ENCODE data around the gene PMPCA. TPM values are rescaled to one million over a fixed set of nuclear protein-coding genes. Genes with fewer than 3 reads are reported as not detected.
A peak's percentile ranks its signal among the peaks of the same experiment; 100 is the strongest.

Gene PMPCA
- total and polyA plus RNA-seq, 2 of the 13 experiments (the other 11 are each of a cell fraction or from before 2014, with no cell fraction given): 70.2 to 88.4 TPM

DNA sequence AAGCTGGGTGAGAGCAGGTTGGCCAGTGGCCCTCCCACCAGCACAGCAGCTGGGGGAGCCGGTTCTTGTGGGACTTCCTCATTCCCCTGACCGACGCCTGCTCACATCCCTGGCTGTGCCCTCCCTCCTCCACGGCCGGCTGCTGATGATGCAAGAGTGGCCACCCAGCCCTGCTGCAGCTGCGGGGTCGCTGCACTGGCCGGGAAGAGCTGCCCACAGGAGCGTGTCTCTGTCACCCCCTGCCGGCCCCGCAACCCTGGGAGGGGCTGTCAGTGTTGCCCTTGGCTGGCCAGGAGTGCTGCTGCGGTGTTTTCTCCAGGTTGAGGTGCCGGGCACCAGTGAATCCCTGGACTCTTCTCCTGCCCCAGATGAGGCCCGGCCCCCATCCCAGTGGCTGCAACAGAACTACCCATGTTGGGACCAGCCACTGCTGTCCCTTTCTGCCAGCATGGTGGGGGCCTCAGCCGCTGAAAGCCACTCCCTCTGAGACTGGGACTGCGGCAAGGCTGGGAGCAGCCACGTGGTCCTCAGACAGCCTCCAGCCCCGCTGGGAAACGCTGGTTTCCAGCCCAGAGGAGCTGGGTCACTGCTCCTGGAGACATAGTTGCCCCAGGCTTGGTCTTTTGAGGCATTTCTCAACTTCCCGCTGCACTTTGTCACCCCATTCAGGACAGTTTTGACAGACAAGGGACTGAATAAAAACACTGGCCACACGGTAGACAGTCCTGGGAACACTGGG, 37.7 kb upstream of the PMPCA start (continued):
- TF ChIP-seq, protein P1, sequence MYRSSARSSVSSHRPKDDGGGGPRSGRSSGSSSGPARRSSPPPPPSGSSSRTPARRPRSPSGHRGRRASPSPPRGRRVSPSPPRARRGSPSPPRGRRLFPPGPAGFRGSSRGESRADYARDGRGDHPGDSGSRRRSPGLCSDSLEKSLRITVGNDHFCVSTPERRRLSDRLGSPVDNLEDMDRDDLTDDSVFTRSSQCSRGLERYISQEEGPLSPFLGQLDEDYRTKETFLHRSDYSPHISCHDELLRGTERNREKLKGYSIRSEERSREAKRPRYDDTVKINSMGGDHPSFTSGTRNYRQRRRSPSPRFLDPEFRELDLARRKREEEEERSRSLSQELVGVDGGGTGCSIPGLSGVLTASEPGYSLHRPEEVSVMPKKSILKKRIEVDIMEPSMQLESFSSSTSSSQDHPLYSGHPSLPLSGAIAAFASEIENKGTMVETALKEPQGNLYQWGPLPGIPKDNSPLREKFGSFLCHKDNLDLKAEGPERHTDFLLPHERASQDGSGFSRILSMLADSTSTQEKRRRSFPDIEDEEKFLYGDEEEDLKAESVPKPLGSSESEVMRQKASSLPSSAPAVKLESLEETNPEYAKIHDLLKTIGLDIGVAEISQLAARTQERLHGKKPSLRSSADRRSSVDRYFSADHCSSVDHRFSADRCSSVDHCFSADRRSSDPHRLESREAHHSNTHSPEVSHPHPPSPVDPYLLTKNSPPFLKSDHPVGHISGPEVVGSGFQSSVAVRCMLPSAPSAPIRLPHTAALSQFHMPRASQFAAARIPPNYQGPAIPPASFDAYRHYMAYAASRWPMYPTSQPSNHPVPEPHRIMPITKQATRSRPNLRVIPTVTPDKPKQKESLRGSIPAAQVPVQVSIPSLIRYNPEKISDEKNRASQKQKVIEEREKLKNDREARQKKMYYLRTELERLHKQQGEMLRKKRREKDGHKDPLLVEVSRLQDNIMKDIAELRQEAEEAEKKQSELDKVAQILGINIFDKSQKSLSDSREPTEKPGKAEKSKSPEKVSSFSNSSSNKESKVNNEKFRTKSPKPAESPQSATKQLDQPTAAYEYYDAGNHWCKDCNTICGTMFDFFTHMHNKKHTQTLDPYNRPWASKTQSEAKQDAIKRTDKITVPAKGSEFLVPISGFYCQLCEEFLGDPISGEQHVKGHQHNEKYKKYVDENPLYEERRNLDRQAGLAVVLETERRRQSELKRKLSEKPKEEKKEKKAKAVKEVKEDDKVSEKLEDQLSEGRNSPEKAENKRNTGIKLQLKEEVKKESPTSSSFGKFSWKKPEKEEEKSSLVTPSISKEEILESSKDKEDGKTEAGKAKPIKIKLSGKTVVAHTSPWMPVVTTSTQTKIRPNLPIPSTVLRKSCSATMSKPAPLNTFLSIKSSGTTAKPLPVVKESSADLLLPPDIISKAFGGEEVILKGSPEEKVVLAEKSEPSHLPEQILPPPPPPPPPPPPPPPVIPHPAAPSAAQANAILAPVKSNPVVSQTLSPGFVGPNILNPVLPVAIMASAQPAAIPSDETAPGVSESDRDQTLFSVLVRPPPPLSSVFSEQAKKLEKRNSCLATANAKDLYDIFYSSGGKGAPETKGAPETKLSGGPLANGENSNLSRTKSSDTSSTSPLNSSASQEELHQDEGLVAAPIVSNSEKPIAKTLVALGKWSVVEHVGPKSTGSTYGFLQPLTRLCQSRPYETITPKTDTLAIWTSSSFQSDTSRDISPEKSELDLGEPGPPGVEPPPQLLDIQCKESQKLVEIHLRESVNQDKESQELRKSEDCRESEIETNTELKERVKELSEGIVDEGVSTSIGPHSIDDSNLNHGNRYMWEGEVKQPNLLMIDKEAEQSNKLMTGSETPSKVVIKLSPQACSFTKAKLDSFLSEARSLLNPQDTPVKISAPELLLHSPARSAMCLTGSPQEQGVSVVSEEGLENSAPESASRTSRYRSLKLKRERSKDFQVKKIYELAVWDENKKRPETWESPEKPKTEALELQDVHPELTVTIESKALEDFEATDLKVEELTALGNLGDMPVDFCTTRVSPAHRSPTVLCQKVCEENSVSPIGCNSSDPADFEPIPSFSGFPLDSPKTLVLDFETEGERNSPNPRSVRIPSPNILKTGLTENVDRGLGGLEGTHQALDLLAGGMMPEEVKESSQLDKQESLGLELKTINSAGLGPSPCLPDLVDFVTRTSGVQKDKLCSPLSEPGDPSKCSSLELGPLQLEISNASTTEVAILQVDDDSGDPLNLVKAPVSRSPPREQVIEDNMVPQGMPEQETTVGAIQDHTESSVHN (CRISPR knock-in tag; IDR thresholded peaks at IDR 0.05): peak; percentile 94; the same call in 1 of the 2 replicates
- TF ChIP-seq ISL2 (CRISPR knock-in tag; IDR thresholded peaks at IDR 0.05) (peak; percentile 45; the same call in 1 of the 2 replicates), GABPB1 (CRISPR knock-in tag; IDR thresholded peaks at IDR 0.05) (peak; percentile 80), MYNN (CRISPR knock-in tag; IDR thresholded peaks at IDR 0.05; ENCODE audit: low read depth) (no peak)
- TF ChIP-seq, protein P2, sequence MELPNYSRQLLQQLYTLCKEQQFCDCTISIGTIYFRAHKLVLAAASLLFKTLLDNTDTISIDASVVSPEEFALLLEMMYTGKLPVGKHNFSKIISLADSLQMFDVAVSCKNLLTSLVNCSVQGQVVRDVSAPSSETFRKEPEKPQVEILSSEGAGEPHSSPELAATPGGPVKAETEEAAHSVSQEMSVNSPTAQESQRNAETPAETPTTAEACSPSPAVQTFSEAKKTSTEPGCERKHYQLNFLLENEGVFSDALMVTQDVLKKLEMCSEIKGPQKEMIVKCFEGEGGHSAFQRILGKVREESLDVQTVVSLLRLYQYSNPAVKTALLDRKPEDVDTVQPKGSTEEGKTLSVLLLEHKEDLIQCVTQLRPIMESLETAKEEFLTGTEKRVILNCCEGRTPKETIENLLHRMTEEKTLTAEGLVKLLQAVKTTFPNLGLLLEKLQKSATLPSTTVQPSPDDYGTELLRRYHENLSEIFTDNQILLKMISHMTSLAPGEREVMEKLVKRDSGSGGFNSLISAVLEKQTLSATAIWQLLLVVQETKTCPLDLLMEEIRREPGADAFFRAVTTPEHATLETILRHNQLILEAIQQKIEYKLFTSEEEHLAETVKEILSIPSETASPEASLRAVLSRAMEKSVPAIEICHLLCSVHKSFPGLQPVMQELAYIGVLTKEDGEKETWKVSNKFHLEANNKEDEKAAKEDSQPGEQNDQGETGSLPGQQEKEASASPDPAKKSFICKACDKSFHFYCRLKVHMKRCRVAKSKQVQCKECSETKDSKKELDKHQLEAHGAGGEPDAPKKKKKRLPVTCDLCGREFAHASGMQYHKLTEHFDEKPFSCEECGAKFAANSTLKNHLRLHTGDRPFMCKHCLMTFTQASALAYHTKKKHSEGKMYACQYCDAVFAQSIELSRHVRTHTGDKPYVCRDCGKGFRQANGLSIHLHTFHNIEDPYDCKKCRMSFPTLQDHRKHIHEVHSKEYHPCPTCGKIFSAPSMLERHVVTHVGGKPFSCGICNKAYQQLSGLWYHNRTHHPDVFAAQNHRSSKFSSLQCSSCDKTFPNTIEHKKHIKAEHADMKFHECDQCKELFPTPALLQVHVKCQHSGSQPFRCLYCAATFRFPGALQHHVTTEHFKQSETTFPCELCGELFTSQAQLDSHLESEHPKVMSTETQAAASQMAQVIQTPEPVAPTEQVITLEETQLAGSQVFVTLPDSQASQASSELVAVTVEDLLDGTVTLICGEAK (IDR thresholded peaks at IDR 0.05): no peak
- TF ChIP-seq, protein P2 (CRISPR knock-in tag; IDR thresholded peaks at IDR 0.05): 0 out of 2 replicates have a peak, but pooled peaks have one; percentile 8

Measured in HepG2 (cell line).